GM19240 (cell line): ENCODE data around the gene ATP9A.
"Not testable (repeated sequence)": the region's sequence is repeated elsewhere in the genome, so short reads cannot be mapped to it uniquely, and the experiment has no call there.

Source experiments
- DNase-seq: peaks from one replicate; pipeline ENCODE4 v3.0.0; 2011; ENCODE audit warnings: low spot score; ENCODE audit not compliant: insufficient read length

ATP9A gene

GRCh38 chr20:51727872-51728271 lies 40.3 kb downstream of the ATP9A start:
- no peak for DNase-seq

- DNase-seq: no peak
Observed at GRCh38 chr20:51725584-51726176, 42.5 kb downstream of the ATP9A start.

- not testable (repeated sequence) for DNase-seq
Observed at GRCh38 chr20:51723026-51723425, 45.2 kb downstream of the ATP9A start.

GRCh38 chr20:51722246-51722645 lies 45.9 kb downstream of the ATP9A start:
- not testable (repeated sequence) for DNase-seq

GRCh38 chr20:51720854-51721253 lies 47.3 kb downstream of the ATP9A start:
- DNase-seq: no peak

- no peak for DNase-seq
Observed at GRCh38 chr20:51720384-51720783, 47.8 kb downstream of the ATP9A start.

GRCh38 chr20:51715856-51716185 lies 52.4 kb downstream of the ATP9A start:
- no peak for DNase-seq

GRCh38 chr20:51715163-51715855 lies 52.9 kb downstream of the ATP9A start:
- DNase-seq: no peak

- no peak for DNase-seq
Observed at GRCh38 chr20:51713213-51713598, 55.0 kb downstream of the ATP9A start.

- DNase-seq: no peak
Observed at GRCh38 chr20:51712501-51713212, 55.5 kb downstream of the ATP9A start.

- DNase-seq: no peak
Observed at GRCh38 chr20:51711426-51711825, 56.8 kb downstream of the ATP9A start.

- no peak for DNase-seq
Observed at GRCh38 chr20:51710361-51710894, 57.8 kb downstream of the ATP9A start.

- no peak for DNase-seq
Observed at GRCh38 chr20:51705400-51705799, 62.8 kb downstream of the ATP9A start.

- DNase-seq: no peak
Observed at GRCh38 chr20:51703400-51704287, 64.5 kb downstream of the ATP9A start.

GRCh38 chr20:51702556-51702955 lies 65.6 kb downstream of the ATP9A start:
- DNase-seq: no peak

- DNase-seq: no peak
Observed at GRCh38 chr20:51700809-51701285, 67.3 kb downstream of the ATP9A start.

GRCh38 chr20:51698252-51698651 lies 69.9 kb downstream of the ATP9A start:
- no peak for DNase-seq

- no peak for DNase-seq
Observed at GRCh38 chr20:51697096-51697826, 70.9 kb downstream of the ATP9A start.

- DNase-seq: no peak
Observed at GRCh38 chr20:51696304-51697071, 71.7 kb downstream of the ATP9A start.
